ENCODE data around the gene ST7. TPM values are rescaled to one million over a fixed set of nuclear protein-coding genes. Genes with fewer than 3 reads are reported as not detected.

ST7 gene
- total and polyA plus RNA-seq, 2 donors (not counting 3 experiments of a cell fraction or from before 2014, with no cell fraction given): 18.6 to 24.9 TPM

- dilution Hi-C loops (cut with MboI; ENCODE audit: extremely low pct_ligation_motif_present, low sequenced_read_pairs) (no loop called here), intact Hi-C loops (cut with micrococcal nuclease) (no loop called here)
- Histone ChIP-seq H4K20me1 (replicated peaks; ENCODE audit: control insufficient read depth, extremely low read depth, insufficient read depth, low read length) (no peaks in the 10 kb centered on the region), H3K9me1 (replicated peaks; ENCODE audit: control insufficient read depth, extremely low read depth, insufficient read depth, low read length) (no peaks in the 10 kb centered on the region), H3K27ac (ENCODE audit: insufficient read depth, low read depth, low read length) (no peak overlapping the region), H3K27me3 (ENCODE audit: control insufficient read depth in 2 of 2, insufficient read depth in 2 of 2, low read length in 2 of 2) (no peaks in the 10 kb centered on the region), H3K36me3 (ENCODE audit: control insufficient read depth in 2 of 2, extremely low read depth in 1 of 2, insufficient read depth in 2 of 2, low read length in 2 of 2) (peaks cover 0 to 2% of the 10 kb centered on the region in 2 experiments), H2AFZ (ENCODE audit: low read depth, low read length) (no peak overlapping the region), H3K9ac (replicated peaks; ENCODE audit: extremely low read depth, insufficient read depth, low read length) (no peak overlapping the region), H3K4me2 (ENCODE audit: insufficient read depth, low read length) (no peak overlapping the region), H3K4me1 (ENCODE audit: control insufficient read depth, extremely low read depth, insufficient read depth, low read length) (no peaks in the 10 kb centered on the region), H3K4me3 (replicated peaks in 1 of 3; ENCODE audit: insufficient read depth in 1 of 3, low read depth in 1 of 3, low read length in 3 of 3) (no peak overlapping the region), H3K9me3 (replicated peaks; ENCODE audit: control insufficient read depth, insufficient read depth, low read length) (no peaks in the 10 kb centered on the region), H3K79me2 (ENCODE audit: control insufficient read depth, insufficient read depth, low read length) (no peaks in the 10 kb centered on the region)
- TF ChIP-seq JUN (IDR thresholded peaks at IDR 0.05; ENCODE audit: borderline replicate concordance, insufficient read depth, insufficient read length, low read depth) (no peak), FOS (IDR thresholded peaks at IDR 0.05; ENCODE audit: borderline replicate concordance, insufficient read depth, low read length) (no peak), GATA2 (IDR thresholded peaks at IDR 0.05; ENCODE audit: insufficient read depth, insufficient read length, low read depth, low read length) (no peak), MYC (IDR thresholded peaks at IDR 0.05; ENCODE audit: low read depth, low read length) (no peak), MAX (IDR thresholded peaks at IDR 0.05; ENCODE audit: insufficient read depth, insufficient read length) (no peak), POLR2AphosphoS5 (IDR thresholded peaks at IDR 0.05; ENCODE audit: insufficient read depth, low read depth, low read length) (no peak), EZH2 (IDR thresholded peaks at IDR 0.05; ENCODE audit: borderline replicate concordance, low read depth, low read length, severe bottlenecking) (no peak)
- ChIA-PET POLR2A (no interaction called here), CTCF (no interaction called here)
- BruUV-seq (replicated peaks): no TSS peak
- DNase-seq (ENCODE audit: low read depth, low spot score) (no peak), FAIRE-seq (no peak)
Observed at GRCh38 chr7:117216436-117217069, 263.3 kb downstream of the ST7 start.

Data from endothelial cell of umbilical vein (primary cell).